Osteocyte (in vitro differentiated cells): Measurements from ENCODE around the gene SMARCA4. TPM values are rescaled to one million over a fixed set of nuclear protein-coding genes. Genes with fewer than 3 reads are reported as not detected.
A peak's percentile ranks its signal among the peaks of the same experiment; 100 is the strongest.

Source experiments
- DNase-seq: peaks from one replicate; pipeline ENCODE4 v3.0.0; 2021; ENCODE audit warnings: mixed read lengths; ENCODE audit not compliant: unreplicated experiment; ENCODE audit errors: extremely low spot score
- H3K27ac Mint-ChIP-seq: one replicate; pipeline ENCODE4 v1.8.0; 2021; ENCODE audit warnings: mild to moderate bottlenecking, mixed read lengths; ENCODE audit not compliant: unreplicated experiment
- H3K27me3 Mint-ChIP-seq: one replicate; pipeline ENCODE4 v1.8.0; 2021; ENCODE audit warnings: mixed read lengths; ENCODE audit not compliant: unreplicated experiment
- H3K36me3 Mint-ChIP-seq: one replicate; pipeline ENCODE4 v1.8.0; 2021; ENCODE audit warnings: mixed read lengths; ENCODE audit not compliant: unreplicated experiment
- H3K4me1 Mint-ChIP-seq: one replicate; pipeline ENCODE4 v1.8.0; 2021; ENCODE audit warnings: mixed read lengths; ENCODE audit not compliant: unreplicated experiment
- H3K4me3 Mint-ChIP-seq: one replicate; pipeline ENCODE4 v1.8.0; 2021; ENCODE audit warnings: mild to moderate bottlenecking, moderate library complexity, mixed read lengths; ENCODE audit not compliant: unreplicated experiment
- H3K9me3 Mint-ChIP-seq: one replicate; pipeline ENCODE4 v1.8.0; 2021; ENCODE audit warnings: mixed read lengths; ENCODE audit not compliant: unreplicated experiment
- CTCF ChIP-seq: fragments of 200-600 bp; sonication (generic); IDR thresholded peaks from 2 replicates; pipeline ENCODE4 v1.5.0; 2021; ENCODE audit warnings: antibody characterized with exemption, mild to moderate bottlenecking, moderate library complexity
- total RNA-seq: library from RNA; stranded (reverse); gene quantifications from 2 replicates; pipeline ENCODE4 v1.2.1, GENCODE V29; 2021

Gene SMARCA4
- total RNA-seq, 1 donor from 2014 or later = 131 TPM

DNA sequence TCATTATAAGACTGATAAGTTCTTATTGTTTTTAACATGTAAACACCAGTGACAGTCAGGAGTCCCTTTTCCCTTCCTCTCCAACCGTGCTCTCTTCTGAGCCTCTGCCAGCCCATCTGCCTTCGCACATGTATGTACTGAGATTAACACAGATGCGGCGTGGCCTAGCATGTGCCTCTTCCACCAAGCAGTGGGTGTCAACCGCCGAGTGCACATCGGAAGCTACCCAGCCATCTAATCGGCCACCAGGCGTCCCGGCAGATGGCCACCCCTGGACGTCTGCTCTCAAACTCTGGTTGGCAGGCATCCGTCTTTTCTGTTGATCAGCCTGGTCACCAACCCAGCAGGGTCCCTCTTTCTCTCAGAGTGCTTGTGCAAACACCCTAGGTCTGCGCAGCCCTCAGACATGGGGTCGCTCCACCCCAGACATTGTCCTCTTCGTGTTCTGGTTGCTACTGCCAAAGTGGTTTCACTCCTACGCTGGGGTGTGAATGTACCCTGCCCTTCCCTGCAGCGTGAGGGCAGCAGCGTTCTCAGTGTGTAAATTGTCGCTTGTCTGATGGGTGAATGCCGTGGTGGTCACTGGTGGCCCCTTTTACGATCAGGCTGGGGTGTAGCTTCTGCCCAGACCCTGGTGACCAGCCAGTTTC is 70.7 kb downstream of the SMARCA4 start:
- Mint-ChIP-seq H3K27ac (no peak overlapping the region), H3K36me3 (peaks cover 36% of the 10 kb centered on the region), H3K9me3 (no peaks in the 10 kb centered on the region), H3K4me3 (no peak overlapping the region), H3K27me3 (no peaks in the 10 kb centered on the region), H3K4me1 (peaks cover 12% of the 10 kb centered on the region)
- no peak for TF ChIP-seq CTCF
- DNase-seq = no peak

DNA sequence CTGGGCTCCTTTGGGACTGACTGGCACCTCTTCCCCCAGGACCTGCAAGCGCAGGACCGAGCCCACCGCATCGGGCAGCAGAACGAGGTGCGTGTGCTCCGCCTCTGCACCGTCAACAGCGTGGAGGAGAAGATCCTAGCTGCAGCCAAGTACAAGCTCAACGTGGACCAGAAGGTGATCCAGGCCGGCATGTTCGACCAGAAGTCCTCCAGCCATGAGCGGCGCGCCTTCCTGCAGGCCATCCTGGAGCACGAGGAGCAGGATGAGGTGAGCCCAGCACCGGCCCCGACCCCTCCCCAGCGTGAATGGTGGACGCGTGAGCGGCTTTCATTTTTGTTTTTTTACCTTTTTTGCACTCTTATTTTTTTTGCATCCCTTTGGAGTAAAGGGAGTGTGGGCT is 72.4 kb downstream of the SMARCA4 start:
- DNase-seq = no peak
- Mint-ChIP-seq H3K4me1 (peaks cover 12% of the 10 kb centered on the region), H3K4me3 (no peak overlapping the region), H3K9me3 (no peaks in the 10 kb centered on the region), H3K36me3 (peaks cover 41% of the 10 kb centered on the region), H3K27ac (no peak overlapping the region), H3K27me3 (no peaks in the 10 kb centered on the region)
- no peak for TF ChIP-seq CTCF

- Mint-ChIP-seq H3K9me3 (no peaks in the 10 kb centered on the region), H3K27ac (no peak overlapping the region), H3K36me3 (peaks cover 46% of the 10 kb centered on the region), H3K27me3 (no peaks in the 10 kb centered on the region), H3K4me1 (peaks cover 12% of the 10 kb centered on the region), H3K4me3 (no peak overlapping the region)
- DNase-seq = no peak
- TF ChIP-seq CTCF = no peak
These were observed 72.9 kb downstream of the SMARCA4 start for GRCh38 chr19:11033763-11034162.

GRCh38 chr19:11034449-11035213 is 73.8 kb downstream of the SMARCA4 start:
- Mint-ChIP-seq H3K27me3 (no peaks in the 10 kb centered on the region), H3K4me3 (no peak overlapping the region)
- TF ChIP-seq CTCF = no peak

More at GRCh38 chr19:11034449-11035213, 73.8 kb downstream of the SMARCA4 start:
- Mint-ChIP-seq H3K27ac (peak overlapping the region; percentile 23), H3K36me3 (peaks cover 49% of the 10 kb centered on the region), H3K9me3 (no peaks in the 10 kb centered on the region), H3K4me1 (peaks cover 12% of the 10 kb centered on the region)
- no peak for DNase-seq
